GM19455 (cell line): ENCODE data around the gene CFAP74.

Experiments
- ATAC-seq: cut with Tn5 transposase; IDR thresholded peaks from one replicate; pipeline ENCODE4 v1.9.1; 2021; ENCODE audit not compliant: unreplicated experiment

CFAP74 gene

DNA sequence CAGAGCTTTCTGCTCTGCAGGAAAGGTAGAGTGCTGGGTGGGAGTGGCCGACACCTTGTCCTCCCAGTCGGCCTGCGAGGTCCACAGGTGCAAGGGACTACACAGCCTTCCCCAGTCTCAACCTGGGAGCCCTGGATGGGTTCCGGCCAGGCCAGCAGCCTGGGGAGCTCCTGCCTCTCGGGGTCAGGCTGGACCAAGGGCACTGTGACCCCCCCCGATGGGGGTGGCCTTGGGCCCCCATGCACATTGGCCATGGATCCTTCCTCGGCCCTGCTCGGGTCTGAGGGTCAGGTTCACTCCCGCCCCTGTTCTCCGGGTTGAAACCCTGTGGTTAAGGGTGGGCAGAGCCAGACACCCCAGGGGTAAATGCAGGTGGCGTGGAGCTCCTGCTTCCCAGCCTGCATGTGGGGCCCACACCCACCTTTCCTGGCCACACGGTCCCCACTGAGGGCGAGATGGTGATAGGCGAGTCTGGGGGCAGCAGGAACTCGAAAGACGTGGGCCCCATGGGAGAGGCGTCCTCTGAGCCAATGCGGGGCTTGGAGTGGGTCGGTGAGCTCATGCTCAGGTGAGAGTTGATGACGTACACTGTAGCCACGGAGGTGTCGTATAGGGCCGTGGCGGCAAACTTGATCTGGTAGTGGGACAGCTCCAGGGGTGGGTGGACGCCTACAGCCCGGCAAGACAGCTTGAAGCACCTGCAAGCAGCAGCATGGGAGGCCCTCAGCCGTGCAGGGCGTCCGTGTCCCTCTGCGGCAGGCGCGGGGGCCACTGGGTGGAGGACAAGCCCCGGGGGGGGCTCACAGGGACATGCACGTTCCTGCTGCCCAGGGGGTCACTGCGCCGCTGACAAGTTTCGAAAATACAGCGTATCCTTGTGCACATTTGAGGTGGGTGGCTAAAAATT lies 73.7 kb downstream of the CFAP74 start:
- ATAC-seq, result no peak

DNA sequence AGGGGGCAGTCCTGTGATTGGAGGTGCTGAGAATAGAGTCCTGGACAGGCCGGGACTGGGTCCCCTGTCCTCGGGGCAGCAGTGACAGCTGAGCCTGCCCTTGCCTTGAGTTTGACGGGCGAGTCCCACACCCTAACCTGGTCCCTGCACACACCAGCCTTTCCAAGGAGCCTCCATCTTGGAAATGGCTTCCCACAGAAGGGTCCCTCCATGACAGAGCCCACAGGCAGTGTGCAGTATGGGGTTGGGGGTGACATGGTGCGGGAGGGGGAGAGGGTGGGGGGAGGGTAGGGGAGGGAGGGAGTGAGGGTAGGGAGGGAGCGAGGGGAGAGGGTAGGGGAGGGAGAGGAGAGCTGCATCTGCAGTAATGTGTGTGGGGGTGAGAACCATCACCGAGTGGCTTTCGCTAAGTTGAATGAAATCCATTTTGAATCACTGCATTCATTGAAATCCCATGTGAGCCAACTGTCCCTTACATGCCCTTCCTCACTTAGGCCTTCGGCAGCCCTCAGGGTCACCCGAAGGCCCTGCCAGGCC lies 74.4 kb downstream of the CFAP74 start:
- no peak for ATAC-seq

DNA sequence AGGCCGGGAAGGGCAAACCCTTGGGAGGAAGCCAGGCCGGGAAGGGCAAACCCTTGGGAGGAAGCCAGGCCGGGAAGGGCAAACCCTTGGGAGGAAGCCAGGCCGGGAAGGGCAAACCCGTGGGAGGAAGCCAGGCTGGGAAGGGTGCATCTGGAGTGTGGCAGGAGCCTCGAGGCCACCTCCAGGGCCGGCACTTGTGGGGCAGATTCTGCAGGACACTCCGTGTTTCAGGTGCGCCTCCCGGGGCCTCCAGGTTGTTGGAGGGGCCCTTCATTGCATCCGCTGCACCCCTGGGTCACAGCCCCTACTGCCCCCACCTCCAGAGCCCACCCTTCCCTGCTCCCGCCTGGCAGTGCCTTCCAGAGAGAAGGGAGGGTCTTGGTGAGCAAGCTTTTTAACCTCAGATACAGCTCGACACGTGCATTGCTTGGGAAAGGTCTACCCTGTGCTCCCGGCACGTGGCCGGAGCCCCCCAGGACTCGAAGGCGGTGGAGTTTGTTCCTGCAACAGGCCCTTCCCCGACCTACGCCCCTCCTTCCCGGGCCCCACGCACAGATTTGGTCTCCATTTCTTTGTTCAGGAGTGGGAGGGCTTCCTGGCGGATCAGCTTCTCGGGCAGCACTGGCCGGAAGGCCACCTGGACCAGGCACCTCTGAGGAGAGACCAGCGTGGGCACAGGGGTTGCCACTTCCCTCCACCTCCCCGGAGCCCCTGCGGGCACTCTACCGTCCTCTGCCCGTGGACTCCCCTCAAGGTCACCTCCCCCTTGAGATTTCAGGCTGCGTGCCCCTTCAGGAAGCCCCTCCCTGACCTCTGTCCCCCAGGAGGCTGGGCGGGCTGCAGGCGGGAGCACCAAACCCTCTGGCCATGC lies 75.1 kb downstream of the CFAP74 start:
- ATAC-seq, result no peak

DNA sequence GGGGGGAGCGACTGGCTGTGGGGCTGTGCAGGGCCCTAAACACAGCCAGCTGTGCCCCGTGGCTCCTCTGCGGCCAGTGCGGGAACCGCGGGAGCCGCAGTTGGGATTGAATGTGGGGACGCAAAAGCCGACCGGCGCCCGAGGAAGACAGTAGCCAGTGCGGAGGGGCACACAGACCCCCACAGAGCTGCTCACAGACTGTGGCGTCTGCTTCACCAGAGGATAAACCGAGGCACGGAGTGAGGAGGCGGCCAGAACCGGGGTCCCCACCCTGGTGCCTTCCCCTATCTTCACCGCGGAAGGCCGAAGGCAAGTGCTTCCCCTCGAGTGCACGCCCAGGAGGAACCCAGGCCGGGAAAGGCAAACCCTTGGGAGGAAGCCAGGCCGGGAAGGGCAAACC lies 75.8 kb downstream of the CFAP74 start:
- ATAC-seq, result no peak

DNA sequence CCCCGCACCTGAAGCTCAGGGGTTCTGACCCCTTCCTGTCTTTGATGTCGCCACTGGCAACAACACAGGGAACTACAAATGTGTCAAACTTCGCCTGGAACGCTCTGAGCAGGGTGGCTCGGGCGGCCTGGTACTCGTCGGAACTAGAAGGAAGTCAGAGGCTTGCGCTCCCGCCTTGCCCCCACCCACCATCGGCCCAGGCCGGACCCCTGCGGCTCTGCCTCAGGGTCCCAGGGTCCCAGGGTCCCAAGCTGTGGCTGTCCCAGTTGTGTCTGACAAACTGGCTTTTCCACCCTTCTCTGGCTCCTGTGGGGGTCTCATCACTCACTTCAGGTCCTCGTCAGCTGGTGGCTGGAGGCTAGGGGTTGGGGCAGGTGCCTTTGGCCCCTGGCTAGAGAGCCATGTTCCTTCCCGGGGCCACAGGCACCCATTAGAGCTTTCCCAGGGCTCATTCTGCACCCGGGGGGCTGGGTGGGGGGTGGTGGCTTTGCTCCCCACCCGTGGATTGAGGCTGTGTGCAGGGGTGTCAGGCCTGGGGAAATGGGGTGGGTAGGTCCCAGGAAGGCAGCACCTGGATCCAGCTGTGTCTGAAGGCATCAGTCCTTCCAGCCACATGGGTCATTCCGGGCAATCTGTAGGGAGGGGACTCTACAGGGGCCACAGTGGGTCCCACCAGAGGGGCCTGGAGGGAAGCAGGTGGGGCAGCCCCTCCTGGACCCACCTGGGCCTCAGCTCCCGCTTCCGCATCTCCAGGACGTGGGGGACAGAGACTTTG lies 76.5 kb downstream of the CFAP74 start:
- ATAC-seq, result no peak

DNA sequence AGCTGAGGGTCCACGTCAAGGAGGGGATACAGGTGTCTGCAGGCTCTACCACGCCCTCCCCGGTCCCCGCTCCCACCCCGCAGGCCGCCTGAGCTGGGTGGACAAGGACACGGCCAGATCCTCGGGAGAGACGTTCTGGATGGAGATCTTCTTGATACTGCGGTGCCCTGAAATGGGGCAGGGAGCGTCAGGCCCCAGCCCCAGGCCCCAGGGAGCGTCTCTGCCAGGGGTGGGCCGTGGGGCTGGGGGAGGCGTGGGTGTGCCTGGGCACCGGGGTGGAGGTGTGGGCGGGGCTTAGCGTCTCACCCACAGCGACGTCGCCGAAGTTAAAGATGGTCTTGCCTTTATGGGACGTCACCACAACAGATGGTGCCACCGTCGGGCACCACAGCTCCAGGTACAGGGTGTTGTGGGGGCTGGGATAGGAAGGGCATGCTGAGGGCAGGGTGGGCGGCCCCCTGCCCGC lies 77.2 kb downstream of the CFAP74 start:
- ATAC-seq, result no peak

DNA sequence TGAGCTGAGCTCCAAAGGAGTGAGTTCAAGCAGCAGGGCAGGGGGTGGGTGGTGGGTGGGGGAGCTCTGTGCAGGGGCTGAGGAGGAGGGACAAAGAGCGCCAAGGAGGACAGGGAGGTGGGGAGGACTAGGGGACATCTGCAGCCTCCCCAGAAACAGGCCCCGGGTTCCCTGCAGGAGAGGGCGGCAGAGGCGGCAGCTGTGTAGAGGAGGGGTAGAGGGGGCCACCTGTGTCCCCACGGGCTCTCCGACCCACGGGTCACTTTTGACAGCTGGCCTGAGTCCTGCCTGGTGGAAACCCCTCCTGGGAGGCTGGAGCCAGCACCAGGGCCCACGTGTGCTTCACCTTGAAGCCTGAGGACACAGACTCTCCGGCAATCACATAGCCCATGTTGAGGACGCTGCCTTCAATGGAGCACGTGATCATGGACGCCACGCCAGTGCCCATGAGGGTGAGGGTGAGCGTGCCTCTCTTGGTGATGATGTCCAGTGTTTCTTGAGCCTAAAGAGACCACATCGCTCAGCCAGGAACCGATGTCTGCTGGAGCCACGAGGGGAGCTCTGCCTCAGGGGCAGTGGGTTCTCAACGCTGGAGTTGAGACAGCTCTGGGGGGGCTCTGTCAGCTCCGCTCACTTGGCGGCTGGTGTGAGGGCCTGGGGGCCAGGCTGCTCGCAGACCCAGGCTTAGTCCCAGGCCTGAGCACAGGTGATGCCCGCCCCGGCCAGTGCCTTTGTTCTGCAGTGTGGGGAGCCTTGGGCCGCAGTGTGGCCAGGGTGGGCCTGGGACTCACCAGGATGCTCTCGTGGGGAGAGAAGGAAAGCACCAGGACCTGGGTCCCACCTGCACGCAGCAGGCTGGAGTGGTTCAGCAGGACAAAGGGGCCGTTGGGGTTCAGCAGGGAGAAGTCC lies 77.9 kb downstream of the CFAP74 start:
- no peak for ATAC-seq

DNA sequence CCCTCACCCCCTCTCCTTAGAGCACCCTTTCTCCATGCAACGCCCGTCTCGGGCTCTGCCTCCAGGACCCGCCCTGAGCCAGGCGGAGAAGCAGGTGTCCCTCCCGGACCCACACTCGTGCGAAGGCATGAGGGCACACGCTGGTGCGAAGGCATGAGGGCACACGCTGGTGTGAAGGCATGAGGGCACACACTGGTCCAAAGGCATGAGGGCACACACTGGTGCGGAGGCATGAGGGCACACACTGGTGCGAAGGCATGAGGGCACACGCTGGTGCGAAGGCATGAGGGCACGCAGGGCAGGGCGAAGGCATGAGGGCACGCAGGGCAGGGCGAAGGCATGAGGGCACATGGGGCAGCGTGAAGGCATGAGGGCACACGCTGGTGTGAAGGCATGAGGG lies 78.7 kb downstream of the CFAP74 start:
- ATAC-seq, result no peak

DNA sequence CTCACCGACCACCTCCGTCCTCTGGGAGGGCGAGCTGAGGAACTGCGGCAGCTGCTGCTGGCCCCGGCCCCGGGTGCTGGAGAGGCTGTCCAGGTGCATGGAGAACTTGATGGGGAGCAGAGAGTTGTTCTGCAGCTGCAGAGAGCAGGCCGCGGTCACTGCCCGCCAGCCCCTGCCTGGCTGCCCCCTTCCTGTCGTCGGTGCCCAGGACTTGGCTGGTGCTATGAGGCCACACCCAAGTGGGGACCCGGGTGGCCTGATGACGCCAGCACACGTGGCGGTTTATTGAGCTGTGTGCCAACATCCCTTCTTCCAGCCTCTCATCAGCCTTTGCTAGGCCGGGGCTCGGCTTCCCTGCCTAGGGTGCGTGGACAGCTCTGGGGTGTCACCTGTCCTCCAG lies 79.2 kb downstream of the CFAP74 start:
- no peak for ATAC-seq

DNA sequence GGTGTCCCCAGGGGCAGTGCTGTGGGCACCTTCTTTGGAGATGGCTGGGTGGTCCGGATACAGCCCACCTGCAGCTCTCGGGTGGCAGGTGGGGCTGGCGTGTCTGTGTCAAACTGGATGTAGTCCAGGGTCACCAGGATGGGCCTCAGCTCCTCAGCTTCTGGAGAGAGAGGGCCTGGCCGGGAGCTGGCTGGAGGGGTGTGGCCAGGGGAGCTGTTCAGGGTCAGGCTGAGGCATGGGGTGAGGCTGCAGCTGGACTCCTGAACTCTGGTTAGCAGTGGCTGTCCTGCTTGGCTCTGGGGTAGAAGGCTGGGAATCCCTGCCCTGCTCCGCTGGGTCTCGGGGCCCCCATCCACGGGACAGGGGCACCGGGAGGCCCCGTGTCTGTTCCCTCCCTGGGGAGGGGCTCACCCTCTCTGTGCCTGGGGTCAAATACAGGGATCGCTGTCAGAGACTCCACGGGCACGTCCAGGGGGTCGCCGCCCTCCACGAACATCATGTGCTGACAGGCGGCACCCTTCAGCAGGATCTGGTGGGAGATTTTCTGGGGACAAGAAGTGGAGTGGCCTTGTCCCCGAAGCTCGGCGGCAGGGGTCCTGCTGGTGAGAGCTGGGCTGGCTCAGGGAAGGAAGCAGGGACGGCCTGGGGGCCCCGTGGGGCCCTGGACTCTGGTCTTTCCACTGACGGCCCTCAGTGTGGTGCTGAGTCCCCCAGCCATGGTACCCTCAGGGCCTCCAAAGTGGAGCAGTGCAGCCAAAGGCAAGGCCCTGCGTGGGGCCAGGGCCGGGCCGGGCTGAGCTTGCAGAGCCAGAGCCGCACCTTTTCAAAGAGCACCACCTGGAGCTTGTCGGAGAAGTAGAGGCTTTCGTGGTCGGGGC lies 80.4 kb downstream of the CFAP74 start:
- ATAC-seq, result no peak

DNA sequence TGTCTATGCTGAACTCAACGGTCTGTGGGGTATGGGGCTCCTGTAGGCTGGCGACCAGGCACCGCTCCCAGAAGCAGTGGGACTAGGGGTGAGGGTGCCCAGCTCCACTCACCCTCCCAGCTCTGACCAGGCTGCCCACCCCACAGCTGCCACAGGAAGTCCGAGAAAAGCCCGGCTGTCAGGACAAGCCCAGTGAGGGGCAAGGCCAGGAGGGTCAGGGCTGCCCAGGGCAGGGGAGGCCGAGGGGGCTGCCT lies 81.0 kb downstream of the CFAP74 start:
- no peak for ATAC-seq

DNA sequence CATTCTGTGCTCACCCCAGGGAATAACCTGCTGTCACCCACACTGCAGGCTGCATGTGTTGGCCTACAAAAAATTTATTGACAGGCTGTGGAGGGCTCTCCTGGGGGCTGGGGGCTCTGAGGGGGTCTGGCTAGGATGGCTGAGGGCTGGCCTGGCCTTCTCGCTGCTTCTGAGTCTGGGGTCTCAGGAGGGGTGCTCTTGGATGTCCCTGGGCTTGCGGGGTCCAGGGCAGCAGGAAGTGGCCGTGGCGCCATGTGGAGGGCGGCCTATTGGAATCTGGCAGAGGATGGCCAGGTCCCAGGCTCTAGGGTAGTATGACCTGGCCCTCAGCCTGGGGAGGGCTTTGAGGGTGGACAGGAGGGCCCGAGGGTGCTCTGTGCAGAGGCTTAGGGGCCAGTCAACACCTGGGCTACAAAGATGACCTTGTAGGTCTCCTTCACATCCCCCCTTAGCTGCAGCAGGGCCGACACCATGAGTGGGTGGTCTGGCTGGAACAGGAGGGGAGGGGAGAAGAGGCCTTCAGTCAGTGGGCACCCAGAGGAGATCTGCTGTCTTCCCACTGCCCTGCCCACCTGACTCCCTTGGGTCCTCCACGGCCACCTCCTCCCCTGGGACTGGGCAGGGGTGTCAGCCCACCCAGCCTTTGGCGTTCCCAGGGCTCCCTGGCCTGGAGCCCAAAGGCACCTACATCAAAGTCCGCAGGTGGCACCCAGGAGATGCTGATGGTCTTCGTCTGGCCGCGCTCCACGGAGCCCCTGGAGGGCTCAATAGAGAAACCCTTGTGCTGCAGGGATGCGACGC lies 81.5 kb downstream of the CFAP74 start:
- ATAC-seq, result no peak

DNA sequence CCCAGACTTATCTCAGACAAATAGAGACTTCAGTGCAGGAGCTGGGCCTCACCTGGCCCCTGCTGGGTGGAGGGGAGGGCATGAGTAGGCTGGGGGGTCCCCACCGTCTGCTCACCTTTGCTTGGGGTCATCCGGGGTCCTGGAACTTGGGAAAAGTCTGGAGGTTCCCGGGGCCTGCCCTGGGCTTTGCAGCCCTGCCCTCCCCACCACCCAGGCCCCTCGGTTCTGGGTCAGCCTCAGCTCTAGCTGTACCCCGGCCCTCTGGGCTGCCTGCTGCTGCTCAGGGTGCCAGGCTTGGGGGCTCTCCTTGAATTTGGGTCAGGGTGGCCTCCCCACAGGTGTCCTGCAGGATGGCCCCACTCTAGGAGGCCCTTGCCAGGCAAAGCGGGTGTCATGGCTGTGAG lies 82.1 kb downstream of the CFAP74 start:
- ATAC-seq, result no peak

DNA sequence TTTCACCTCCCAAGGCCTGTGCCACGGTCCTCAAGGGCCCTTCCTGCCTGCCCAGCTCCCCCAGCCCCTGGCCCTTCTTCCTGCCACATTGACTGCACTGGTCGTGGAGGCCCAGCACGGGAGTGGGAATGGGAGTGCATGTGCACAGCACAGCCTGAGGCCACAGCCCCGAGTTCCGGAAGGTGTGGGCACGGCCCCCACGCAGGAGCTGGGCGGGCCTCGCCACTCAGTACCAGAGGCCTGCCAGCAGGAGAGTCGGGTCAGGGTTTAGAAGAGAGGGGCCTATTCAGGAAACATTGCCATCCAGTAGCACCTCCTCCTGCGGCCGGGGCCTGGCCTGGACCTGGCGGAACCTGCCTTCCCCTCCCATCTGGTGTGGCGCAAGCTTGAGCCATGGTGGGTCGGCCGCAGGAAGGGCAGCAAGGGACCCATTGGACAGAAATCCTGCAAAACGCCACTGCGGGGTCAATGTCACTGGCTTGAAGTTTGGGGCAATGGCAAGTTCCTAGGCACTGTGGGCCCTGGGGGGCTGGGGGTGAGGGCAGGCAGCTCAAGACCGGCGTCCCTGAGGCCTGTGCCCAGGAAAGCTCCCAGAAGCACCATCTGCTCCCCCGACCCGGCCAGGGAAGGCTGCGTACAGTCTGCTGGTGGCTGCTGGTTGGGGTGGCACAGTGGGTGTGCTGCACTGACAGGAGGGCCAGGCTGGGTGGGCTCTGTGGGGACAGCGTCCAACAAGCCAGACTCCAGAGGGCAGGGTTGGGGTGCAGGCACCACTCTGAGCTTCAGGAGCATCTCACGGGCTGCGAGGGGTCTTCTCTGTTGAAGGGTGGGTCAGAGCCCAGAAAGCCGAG lies 82.8 kb downstream of the CFAP74 start:
- ATAC-seq, result no peak

DNA sequence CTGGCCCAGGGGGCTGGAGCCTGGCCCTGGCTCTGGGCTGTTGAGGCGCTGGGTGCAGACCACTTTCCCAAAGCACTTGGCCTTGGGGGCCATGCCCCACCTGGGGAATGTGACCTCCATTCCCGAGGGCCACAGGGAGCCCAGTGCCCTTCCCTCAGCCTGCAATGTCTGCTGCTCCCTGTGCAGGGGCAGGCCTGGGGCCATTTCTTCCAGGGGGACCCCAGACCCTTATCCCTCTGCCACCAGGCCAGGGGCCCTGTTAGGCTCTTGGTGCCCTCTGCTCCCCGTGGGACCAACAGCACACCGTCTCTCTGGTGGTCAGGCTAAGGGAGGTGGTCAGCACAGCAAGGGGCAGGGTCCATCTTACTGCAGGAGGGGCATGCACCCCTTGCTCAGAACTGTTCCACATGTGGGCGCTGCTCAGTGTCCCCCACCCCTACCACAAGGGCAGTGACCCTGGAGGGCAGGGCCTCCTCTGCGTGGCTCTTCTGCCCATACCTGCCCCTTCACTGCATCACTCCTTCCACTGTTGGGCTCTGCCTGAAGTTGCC lies 83.5 kb downstream of the CFAP74 start:
- ATAC-seq, result no peak

DNA sequence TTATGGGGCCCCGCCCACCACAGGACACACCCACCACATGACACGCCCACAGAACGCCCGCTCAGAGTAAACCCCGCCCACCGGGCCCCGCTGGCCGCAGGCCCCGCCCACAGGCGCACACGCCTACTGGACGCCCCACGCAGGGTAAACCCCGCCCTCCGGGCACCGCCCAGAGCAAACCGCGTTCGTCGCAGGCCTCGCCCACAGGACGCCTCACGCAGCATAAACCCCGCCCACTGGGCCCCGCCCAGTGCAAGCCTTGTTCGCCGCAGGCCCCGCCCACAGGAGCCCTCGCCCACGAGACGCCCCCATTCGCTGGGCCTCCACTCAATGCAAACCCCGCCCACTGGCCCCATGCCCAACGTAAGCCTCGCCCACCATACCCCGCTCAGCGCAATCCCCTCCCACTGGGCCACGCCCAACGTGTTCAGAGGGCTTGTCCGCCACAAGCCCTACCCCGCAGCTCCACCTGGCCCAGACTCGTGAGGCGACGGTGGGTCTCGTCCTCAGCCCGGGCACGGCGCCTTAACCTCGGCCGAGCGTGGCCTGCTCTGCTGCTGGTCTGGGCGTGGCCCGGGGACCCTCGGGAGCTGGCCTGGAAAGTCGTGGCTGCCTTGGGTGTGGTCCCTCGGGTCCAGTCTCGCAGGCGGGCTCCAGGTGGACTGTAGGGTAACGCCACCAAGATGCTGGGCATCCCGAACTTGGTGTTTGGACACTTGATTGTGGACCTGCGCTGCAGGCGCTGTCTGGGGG lies 84.1 kb downstream of the CFAP74 start:
- peak; percentile 66 for ATAC-seq
